Measurements from ENCODE around the gene ADNP. TPM values are rescaled to one million over a fixed set of nuclear protein-coding genes. Genes with fewer than 3 reads are reported as not detected.

Gene ADNP
- polyA plus RNA-seq, 1 experiment = 10.6 TPM

DNA sequence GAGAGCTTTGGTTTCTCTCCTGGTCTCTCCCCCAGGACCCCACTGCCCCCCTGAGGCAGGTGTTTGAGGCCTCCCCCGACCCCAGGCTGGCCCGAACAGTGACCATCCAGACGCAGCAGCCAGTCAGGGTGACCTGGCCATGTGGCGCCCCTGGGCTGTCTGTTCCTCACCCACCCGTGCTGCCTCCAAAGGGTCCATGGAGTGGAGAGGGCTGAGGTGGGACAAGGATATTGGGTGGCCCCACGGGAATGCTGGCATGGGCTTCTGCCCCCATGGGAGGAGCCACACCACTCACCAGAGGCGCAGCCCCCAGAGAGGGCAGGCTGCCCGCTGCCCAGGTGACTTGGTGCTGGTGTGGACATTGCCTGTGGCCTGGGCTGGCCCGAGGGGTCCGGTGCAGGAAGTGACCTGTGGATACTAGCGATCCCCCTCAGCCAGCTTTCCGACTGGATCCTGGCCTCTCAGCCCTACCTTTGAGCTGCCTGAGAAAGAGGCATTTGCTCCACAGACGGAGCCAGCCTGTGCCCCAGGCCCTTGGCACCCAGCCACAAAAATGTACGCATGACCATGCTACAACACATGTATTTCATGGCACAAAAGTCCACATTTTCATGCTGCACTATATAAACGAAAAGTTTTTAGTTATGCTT, 85.5 kb downstream of the ADNP start:
- CTCF ChIA-PET = interaction anchor here (0.7 kb wide), 1 partner anchor 84 kb away, joined by 3 read pairs; no protein-coding TSS in a partner anchor

DNA sequence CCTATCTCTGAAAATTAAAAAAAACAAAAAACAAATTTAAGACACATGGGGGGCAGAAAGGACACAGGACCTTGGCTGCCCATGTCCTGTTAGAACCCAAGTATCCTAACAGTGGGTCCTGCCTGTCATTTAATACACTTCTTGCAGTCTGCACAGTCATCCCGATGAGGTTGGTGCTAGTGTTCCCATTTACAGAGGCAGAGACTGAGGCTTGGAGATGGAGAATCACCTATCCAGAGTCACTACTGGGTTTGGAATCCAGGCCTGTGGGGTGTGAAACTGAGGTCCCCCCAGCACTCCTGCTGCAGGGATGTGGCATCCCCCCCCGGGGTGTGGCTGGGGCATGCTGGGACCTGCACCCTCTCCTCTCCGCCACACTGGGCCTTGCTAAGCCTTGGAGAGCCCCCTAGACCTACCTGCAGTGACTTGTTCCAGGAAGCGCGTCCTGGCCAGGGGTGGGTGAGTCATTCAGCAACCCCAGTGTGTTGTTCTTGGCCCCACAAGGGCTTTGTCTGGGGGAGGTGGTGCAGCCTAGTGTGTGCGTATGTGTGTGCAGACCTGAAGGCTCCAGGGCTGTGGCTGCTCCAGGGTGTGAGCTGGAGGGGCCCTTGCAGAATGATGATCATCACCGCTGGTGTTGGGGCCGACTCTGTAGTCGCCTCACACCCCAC, 86.7 kb downstream of the ADNP start:
- DNase-seq (ENCODE audit: low read depth) = no peak
- no peaks in the 10 kb centered on the region for H3K27me3 ChIP-seq (ENCODE audit: control insufficient read depth, insufficient read depth, low read length)
- CTCF ChIA-PET = no interaction called here

More for the DNA sequence above, 85.5 kb downstream of the ADNP start:
- no peak for DNase-seq (ENCODE audit: low read depth)
- peaks cover 6% of the 10 kb centered on the region for H3K36me3 ChIP-seq (ENCODE audit: control insufficient read depth, insufficient read depth, low read length)
- H3K27me3 ChIP-seq (ENCODE audit: control insufficient read depth, insufficient read depth, low read length) = no peaks in the 10 kb centered on the region
- POLR2A ChIA-PET = no interaction called here
- H3K4me3 ChIP-seq (ENCODE audit: low read depth, low read length) = no peak overlapping the region
- TF ChIP-seq, protein P1, sequence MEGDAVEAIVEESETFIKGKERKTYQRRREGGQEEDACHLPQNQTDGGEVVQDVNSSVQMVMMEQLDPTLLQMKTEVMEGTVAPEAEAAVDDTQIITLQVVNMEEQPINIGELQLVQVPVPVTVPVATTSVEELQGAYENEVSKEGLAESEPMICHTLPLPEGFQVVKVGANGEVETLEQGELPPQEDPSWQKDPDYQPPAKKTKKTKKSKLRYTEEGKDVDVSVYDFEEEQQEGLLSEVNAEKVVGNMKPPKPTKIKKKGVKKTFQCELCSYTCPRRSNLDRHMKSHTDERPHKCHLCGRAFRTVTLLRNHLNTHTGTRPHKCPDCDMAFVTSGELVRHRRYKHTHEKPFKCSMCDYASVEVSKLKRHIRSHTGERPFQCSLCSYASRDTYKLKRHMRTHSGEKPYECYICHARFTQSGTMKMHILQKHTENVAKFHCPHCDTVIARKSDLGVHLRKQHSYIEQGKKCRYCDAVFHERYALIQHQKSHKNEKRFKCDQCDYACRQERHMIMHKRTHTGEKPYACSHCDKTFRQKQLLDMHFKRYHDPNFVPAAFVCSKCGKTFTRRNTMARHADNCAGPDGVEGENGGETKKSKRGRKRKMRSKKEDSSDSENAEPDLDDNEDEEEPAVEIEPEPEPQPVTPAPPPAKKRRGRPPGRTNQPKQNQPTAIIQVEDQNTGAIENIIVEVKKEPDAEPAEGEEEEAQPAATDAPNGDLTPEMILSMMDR (IDR thresholded peaks at IDR 0.05; ENCODE audit: insufficient read depth, low read depth, low read length) = no peak

DNA sequence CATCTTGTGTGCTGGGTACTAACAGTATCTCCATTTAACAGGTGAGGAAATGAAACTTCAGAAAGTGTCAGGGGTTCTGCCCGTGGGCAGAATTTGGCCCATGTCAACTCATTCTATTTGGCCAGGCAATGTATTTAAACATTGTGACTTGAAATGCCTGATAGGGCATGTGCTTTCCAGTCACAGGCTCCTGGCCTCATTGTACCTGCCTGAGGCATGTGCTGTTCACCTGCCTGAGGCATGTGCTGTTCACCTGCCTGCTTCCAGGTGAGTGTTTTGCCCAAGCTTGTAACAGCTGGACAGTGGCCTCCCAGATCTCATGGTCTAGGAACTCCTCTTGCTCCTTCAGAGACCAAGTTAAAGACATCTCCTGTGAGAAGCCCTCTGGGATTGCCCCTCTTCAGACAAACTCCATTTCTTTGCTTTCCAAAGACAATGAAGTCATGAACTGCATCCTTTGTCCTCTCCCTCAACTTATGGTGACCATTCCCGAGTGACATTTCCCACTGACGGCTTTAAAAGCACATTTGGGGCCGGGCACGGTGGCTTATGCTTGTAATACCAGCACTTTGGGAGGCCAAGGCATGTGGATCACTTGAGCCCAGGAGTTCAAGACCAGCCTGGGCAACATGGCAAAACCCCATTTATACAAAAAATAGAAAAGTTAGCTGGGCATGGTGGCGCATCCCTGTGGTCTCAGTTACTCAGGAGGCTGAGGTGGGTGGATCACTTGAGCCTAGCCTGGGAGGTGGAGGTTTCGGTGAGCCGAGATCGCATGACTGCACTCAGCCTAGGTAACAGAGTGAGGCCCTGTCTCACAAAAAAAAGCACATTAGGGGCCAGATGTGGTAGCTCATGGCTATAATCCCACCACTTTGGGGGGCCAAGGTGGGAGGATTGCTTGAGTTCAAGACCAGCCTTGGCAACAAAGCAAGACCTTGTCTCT, 87.6 kb downstream of the ADNP start:
- no peak overlapping the region for H3K4me3 ChIP-seq (ENCODE audit: low read depth, low read length)
- H3K27me3 ChIP-seq (ENCODE audit: control insufficient read depth, insufficient read depth, low read length) = no peaks in the 10 kb centered on the region
- POLR2A ChIA-PET = no interaction called here
- no peak for DNase-seq (ENCODE audit: low read depth)
- CTCF ChIA-PET = no interaction called here
- TF ChIP-seq, protein P1 (IDR thresholded peaks at IDR 0.05; ENCODE audit: insufficient read depth, low read depth, low read length) = no peak
- H3K36me3 ChIP-seq (ENCODE audit: control insufficient read depth, insufficient read depth, low read length) = peaks cover 6% of the 10 kb centered on the region; the same call in 1 of the 2 replicates

More for the DNA sequence above, 86.7 kb downstream of the ADNP start:
- POLR2A ChIA-PET = no interaction called here
- Histone ChIP-seq H3K4me3 (ENCODE audit: low read depth, low read length) (no peak overlapping the region), H3K36me3 (ENCODE audit: control insufficient read depth, insufficient read depth, low read length) (peaks cover 6% of the 10 kb centered on the region; the same call in 1 of the 2 replicates)
- TF ChIP-seq, protein P1 (IDR thresholded peaks at IDR 0.05; ENCODE audit: insufficient read depth, low read depth, low read length) = no peak

DNA sequence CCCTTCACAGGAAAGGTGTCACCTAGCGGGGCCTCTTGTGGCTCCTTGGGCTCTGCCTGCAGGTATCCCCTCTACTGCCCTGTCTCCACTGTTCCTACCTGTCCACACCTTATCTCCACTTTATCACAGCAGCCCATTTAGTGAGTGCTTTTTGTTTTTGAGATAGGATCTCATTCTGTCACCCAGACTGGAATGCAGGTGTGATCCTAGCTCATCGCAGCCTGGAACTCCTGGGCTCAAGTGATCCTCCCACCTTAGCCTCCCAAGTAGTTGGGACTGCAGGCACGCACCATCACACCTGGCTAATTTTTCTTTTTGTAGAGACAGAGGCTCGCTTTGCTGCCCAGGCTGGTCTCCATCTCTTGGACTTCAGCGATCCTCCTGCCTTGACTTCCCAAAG, 88.4 kb downstream of the ADNP start:
- ChIA-PET POLR2A (no interaction called here), CTCF (no interaction called here)
- DNase-seq (ENCODE audit: low read depth) = no peak
- TF ChIP-seq, protein P1 (IDR thresholded peaks at IDR 0.05; ENCODE audit: insufficient read depth, low read depth, low read length) = no peak
- Histone ChIP-seq H3K27me3 (ENCODE audit: control insufficient read depth, insufficient read depth, low read length) (no peaks in the 10 kb centered on the region), H3K36me3 (ENCODE audit: control insufficient read depth, insufficient read depth, low read length) (peaks cover 6% of the 10 kb centered on the region; the same call in 1 of the 2 replicates), H3K4me3 (ENCODE audit: low read depth, low read length) (no peak overlapping the region)

Small RNA genes within 50 kb of the gene (small RNA-seq; reads per million reads assigned to genes)
- gene TMSB4XP6 (ENCODE audit: insufficient read length, low read depth, low replicate concordance) = not detected

Other genes starting within 250 kb of the ADNP start
- 0.44 and 1.2 TPM in 2 replicates for gene RIPOR3, start 239.9 kb downstream of the ADNP start, polyA plus RNA-seq (2011; rRNA removed)
- gene PARD6B, start 199.9 kb downstream of the ADNP start, polyA plus RNA-seq (2011; rRNA removed) = 0.11 and 0.27 TPM in 2 replicates
- gene BCAS4, start 136.4 kb downstream of the ADNP start, polyA plus RNA-seq (2011; rRNA removed) = 22.6 and 31.6 TPM in 2 replicates
- 35.4 and 46.0 TPM in 2 replicates for gene DPM1, start 27.1 kb upstream of the ADNP start, polyA plus RNA-seq (2011; rRNA removed)
- 3.4 and 3.8 TPM in 2 replicates for gene MOCS3, start 27.4 kb upstream of the ADNP start, polyA plus RNA-seq (2011; rRNA removed)
- gene KCNG1, start 91.7 kb upstream of the ADNP start, polyA plus RNA-seq (2011; rRNA removed) = 13.2 and 18.2 TPM in 2 replicates

All from BJ (cell line).